Neutrophil (primary cell): Measurements from ENCODE around the gene SASS6.

Source experiments
- H3K27ac ChIP-seq: fragments of 200-600 bp; sonication (generic); 2 replicates; pipeline ENCODE4 v1.5.1; 2016; ENCODE audit warnings: mild to moderate bottlenecking, moderate library complexity
- H3K27me3 ChIP-seq: fragments of 200-600 bp; sonication (generic); 2 replicates; pipeline ENCODE4 v1.6.0; 2016; ENCODE audit warnings: mild to moderate bottlenecking
- H3K36me3 ChIP-seq: fragments of 200-600 bp; sonication (generic); 2 replicates; pipeline ENCODE4 v1.5.1; 2017
- H3K4me1 ChIP-seq, 2 experiments: fragments of 200-600 bp in 1 of 2; sonication (generic) in 1 of 2; 1 replicate in 1 of 2; 2 replicates in 1 of 2; pipeline versions ENCODE4 v1.5.1 to v1.6.1; 2013 to 2016; ENCODE audit warnings: low read depth in 1 of 2, low read length in 1 of 2, mild to moderate bottlenecking in 1 of 2, moderate library complexity in 1 of 2; ENCODE audit not compliant: control insufficient read depth in 1 of 2, insufficient read depth in 1 of 2
- H3K4me3 ChIP-seq, 2 experiments: fragments of 200-600 bp in 1 of 2; sonication (generic) in 1 of 2; 1 replicate in 1 of 2; 2 replicates in 1 of 2; pipeline ENCODE4 v1.5.1; 2013 to 2016; ENCODE audit warnings: low read depth in 1 of 2, low read length in 1 of 2, mild to moderate bottlenecking in 1 of 2, moderate library complexity in 1 of 2
- H3K9me3 ChIP-seq: fragments of 200-600 bp; sonication (generic); 2 replicates; pipeline ENCODE4 v1.5.1; 2016
- CTCF ChIP-seq: fragments of 200-600 bp; sonication (generic); IDR thresholded peaks from 2 replicates; pipeline ENCODE4 v1.5.1; 2016; ENCODE audit warnings: antibody characterized with exemption

The SASS6 gene

GRCh38 chr1:100146958-100147357, 14.2 kb upstream of the SASS6 start:
- H3K27me3 ChIP-seq: no peaks in the 10 kb centered on the region

GRCh38 chr1:100145116-100145515, 12.4 kb upstream of the SASS6 start:
- no peak for TF ChIP-seq CTCF
- H3K36me3 ChIP-seq: peaks cover 77% of the 10 kb centered on the region
- no peaks in the 10 kb centered on the region for H3K9me3 ChIP-seq
- H3K27ac ChIP-seq: no peak overlapping the region
- no peaks in the 10 kb centered on the region for H3K27me3 ChIP-seq
- H3K4me1 ChIP-seq: no peaks in the 10 kb centered on the region
- H3K4me3 ChIP-seq: no peak overlapping the region

More at GRCh38 chr1:100146958-100147357, 14.2 kb upstream of the SASS6 start:
- Histone ChIP-seq H3K27ac (no peak overlapping the region), H3K4me3 (no peak overlapping the region), H3K4me1 (no peaks in the 10 kb centered on the region), H3K9me3 (no peaks in the 10 kb centered on the region), H3K36me3 (peaks cover 60% of the 10 kb centered on the region)
- no peak for TF ChIP-seq CTCF

- TF ChIP-seq CTCF: no peak
- Histone ChIP-seq H3K9me3 (no peaks in the 10 kb centered on the region), H3K36me3 (peaks cover 93% of the 10 kb centered on the region), H3K27me3 (no peaks in the 10 kb centered on the region), H3K4me3 (no peak overlapping the region), H3K4me1 (no peaks in the 10 kb centered on the region), H3K27ac (no peak overlapping the region)
These were observed 9.6 kb upstream of the SASS6 start for GRCh38 chr1:100142343-100142742.

GRCh38 chr1:100141192-100141591, 8.5 kb upstream of the SASS6 start:
- Histone ChIP-seq H3K27ac (no peak overlapping the region), H3K4me1 (no peaks in the 10 kb centered on the region), H3K27me3 (no peaks in the 10 kb centered on the region), H3K36me3 (peaks cover 87% of the 10 kb centered on the region), H3K4me3 (no peak overlapping the region), H3K9me3 (no peaks in the 10 kb centered on the region)
- TF ChIP-seq CTCF: no peak

- Histone ChIP-seq H3K9me3 (no peaks in the 10 kb centered on the region), H3K4me1 (peaks cover 8% of the 10 kb centered on the region in 2 experiments), H3K27me3 (no peaks in the 10 kb centered on the region), H3K4me3 (no peak overlapping the region), H3K27ac (no peak overlapping the region), H3K36me3 (peaks cover 54% of the 10 kb centered on the region)
- TF ChIP-seq CTCF: no peak
These were observed 4.9 kb upstream of the SASS6 start for GRCh38 chr1:100137602-100138001.

- Histone ChIP-seq H3K27ac (no peak overlapping the region), H3K9me3 (no peaks in the 10 kb centered on the region), H3K4me3 (no peak overlapping the region), H3K27me3 (no peaks in the 10 kb centered on the region), H3K36me3 (peaks cover 30% of the 10 kb centered on the region), H3K4me1 (peaks cover 16% of the 10 kb centered on the region in 2 experiments)
- no peak for TF ChIP-seq CTCF
These were observed 2.1 kb upstream of the SASS6 start for GRCh38 chr1:100134872-100135271.
